D721Med (cell line): ENCODE data around the gene GABPA.
"Not testable (repeated sequence)": the region's sequence is repeated elsewhere in the genome, so short reads cannot be mapped to it uniquely, and the experiment has no call there.

Experiments
- DNase-seq: peaks from one replicate; pipeline ENCODE4 v3.0.0; 2011; ENCODE audit warnings: low spot score; ENCODE audit not compliant: insufficient read length
- FAIRE-seq: peaks from 2 replicates; lab custom pipeline; 2011; peaks lifted over from hg19 to GRCh38; lab: Jason Lieb, UNC
- CTCF ChIP-seq: IDR thresholded peaks from 2 replicates; pipeline ENCODE4 v1.5.1; 2012; ENCODE audit warnings: mild to moderate bottlenecking, control low read depth; ENCODE audit not compliant: insufficient read depth; ENCODE audit errors: missing control alignments

GABPA gene

DNA sequence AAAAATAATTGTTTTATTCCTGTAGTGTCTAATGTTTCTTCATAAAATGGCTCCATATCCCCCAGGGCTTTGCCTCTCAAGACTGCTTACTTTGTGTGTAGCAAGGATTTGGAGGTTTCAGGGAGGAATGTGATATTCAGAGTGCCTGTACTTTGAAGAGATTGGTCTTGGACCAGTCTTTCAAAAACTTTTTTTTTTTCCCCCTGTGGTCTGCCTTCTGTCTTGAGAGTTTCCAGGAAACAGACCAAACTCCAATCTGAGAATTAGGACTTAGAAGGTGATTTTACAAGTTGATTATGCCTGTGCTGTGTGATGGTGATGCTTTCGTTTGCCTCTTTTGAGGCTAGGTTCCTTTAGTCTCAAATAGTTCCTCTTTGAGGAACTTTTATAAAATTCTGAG is 25.9 kb downstream of the GABPA start:
- DNase-seq (no peak), FAIRE-seq (no peak)
- TF ChIP-seq CTCF, result no peak

- FAIRE-seq, result no peak
- no peak for TF ChIP-seq CTCF
- DNase-seq, result no peak
These were observed 29.3 kb downstream of the GABPA start for GRCh38 chr21:25764065-25764464.

DNA sequence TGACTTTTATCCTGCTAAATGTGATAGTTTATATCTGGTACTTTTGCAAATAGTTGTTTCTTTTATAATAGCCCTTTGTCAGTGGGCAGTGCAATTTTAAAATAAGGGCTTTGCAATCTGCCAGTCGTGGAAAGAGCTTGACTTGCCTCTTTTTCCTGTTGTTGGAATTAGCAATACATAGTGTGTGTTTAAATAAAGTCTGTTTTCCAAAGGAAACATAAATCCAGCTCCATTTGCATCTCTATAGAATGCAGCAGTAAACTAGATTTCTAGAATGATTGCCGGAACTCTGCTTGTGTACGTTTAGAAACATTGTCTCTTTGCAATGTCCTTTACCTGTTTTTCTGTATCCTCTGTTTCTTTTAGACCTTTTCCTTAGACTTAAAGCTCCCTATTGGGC is 33.1 kb downstream of the GABPA start:
- DNase-seq (no peak), FAIRE-seq (no peak)
- no peak for TF ChIP-seq CTCF

- DNase-seq (no peak), FAIRE-seq (no peak)
- TF ChIP-seq CTCF, result no peak
These were observed 37.9 kb downstream of the GABPA start for GRCh38 chr21:25772686-25773085.

- DNase-seq, result no peak
- FAIRE-seq, result no peak
- no peak for TF ChIP-seq CTCF
These were observed 41.7 kb downstream of the GABPA start for GRCh38 chr21:25776440-25776839.

GRCh38 chr21:25778126-25778875 is 43.5 kb downstream of the GABPA start:
- DNase-seq, FAIRE-seq: not testable (repeated sequence)

DNA sequence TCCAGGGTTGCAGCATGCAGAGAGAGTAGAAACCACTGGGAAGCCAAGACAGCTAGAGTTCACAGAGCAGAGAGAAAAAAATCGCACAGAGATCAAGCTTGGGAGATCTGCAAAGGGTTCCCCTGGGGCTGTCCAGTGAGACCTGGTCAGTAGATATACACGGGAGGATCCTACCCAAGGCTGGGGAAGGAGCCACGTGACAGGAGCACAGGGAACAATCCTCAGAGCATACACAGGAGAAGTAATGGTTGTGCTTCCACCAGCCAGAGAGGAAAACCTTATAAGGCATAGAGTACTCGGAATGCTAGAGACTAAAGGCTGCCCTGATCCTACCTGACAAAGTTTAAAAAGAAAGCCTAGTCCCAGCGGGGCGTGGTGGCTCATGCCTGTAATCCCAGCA is 53.9 kb downstream of the GABPA start:
- no peak for TF ChIP-seq CTCF
- FAIRE-seq (no peak), DNase-seq (no peak)
